Mammary microvascular endothelial cell (primary cell): ENCODE measurements around the gene PASD1. TPM values are rescaled to one million over a fixed set of nuclear protein-coding genes. Genes with fewer than 3 reads are reported as not detected.

Source experiments
- total RNA-seq: library from RNA; depleted of rRNA; stranded (reverse); fragments of >200 nt; gene quantifications from 2 replicates; pipeline ENCODE4 v1.2.3, GENCODE V29; 2015

PASD1 gene
- not detected in 2 replicates for total RNA-seq

GRCh38 chrX:151563449-151563848, at the start of gene PASD1:
Gene PASD1 (plus strand): TSS chrX:151563675. CDS start chrX:151601554, 37,879 bp downstream.

GRCh38 chrX:151694661-151695582, 131.4 kb downstream of the PASD1 start, which contains the start of gene PRRG3:
Gene PRRG3 (plus strand): TSS chrX:151695458. CDS start chrX:151698815, 3,357 bp downstream.

DNA sequence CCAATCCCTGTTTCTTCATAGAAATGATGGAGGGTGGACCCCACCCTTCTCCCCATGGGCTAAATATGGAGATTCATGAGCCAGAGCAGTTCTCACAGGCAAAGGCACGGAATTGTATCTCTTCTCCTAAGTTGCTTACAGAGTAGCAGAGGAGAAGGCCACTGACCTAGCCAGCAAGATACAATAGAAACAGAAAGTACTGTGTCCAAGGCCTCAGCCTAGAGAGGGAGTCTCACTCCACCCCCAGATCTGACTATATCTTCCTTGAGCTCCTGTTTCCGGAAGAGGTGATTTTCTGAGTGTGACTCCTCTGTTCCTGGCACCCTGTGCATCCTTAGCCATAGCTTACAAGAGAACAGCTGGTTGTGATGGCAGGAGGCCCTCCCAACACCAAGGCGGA, 152.3 kb downstream of the PASD1 start, which contains the start of gene FATE1:
Gene FATE1, plus strand, starts transcription at position 284 of the 400 bp plus-strand sequence. Its CDS starts 85 bp downstream, at position 369.

Other genes starting within 250 kb of the PASD1 start
- 53.1 and 55.0 TPM in 2 replicates for gene VMA21, start 166.5 kb upstream of the PASD1 start, total RNA-seq
- not detected in 2 replicates for gene PRRG3, start 131.8 kb downstream of the PASD1 start, total RNA-seq
- not detected in 2 replicates for gene FATE1, start 152.4 kb downstream of the PASD1 start, total RNA-seq
- not detected in 2 replicates for gene CNGA2, start 171.1 kb downstream of the PASD1 start, total RNA-seq